ENCODE results near the gene CTNND1. TPM values are rescaled to one million over a fixed set of nuclear protein-coding genes. Genes with fewer than 3 reads are reported as not detected.

Gene CTNND1
- total RNA-seq, 2 experiments from 2014 or later = 5.1 to 5.3 TPM

- H3K4me2 ChIP-seq (ENCODE audit: low read length) = no peak overlapping the region
- H3K9me3 ChIP-seq (ENCODE audit: low read length) = no peaks in the 10 kb centered on the region
- no peak overlapping the region for H2AFZ ChIP-seq (ENCODE audit: low read length)
- H3K4me3 ChIP-seq (ENCODE audit: low read depth, low read length, poor library complexity, severe bottlenecking) = no peak overlapping the region
- no peak for DNase-seq (ENCODE audit: low spot score)
- H3K27ac ChIP-seq (ENCODE audit: low read depth, low read length, poor library complexity, severe bottlenecking) = no peak overlapping the region
- no TSS peak for BruUV-seq (replicated peaks)
- H3K36me3 ChIP-seq (ENCODE audit: insufficient read depth, low read length) = no peaks in the 10 kb centered on the region
- H3K9me2 ChIP-seq (ENCODE audit: insufficient read depth, low read length) = no peaks in the 10 kb centered on the region
- POLR2A ChIA-PET = interaction anchor here (1.1 to 1.5 kb wide), 3 partner anchors 8 to 15 kb away, joined by 3 to 10 read pairs (median 4); no protein-coding TSS in a partner anchor
- intact Hi-C loops (cut with micrococcal nuclease; ENCODE audit: unreplicated experiment) = no loop called here
- CTCF ChIA-PET (ENCODE audit: unreplicated experiment) = no interaction called here
- no peaks in the 10 kb centered on the region; the same call in 1 of the 2 replicates for H4K20me1 ChIP-seq (ENCODE audit: insufficient read depth, low read length)
- no peaks in the 10 kb centered on the region for H3K79me2 ChIP-seq (ENCODE audit: insufficient read depth, low read depth, low read length)
- no peak for TF ChIP-seq CTCF (conservative IDR thresholded peaks at IDR 0.05; ENCODE audit: low read length)
- TF ChIP-seq EZH2phosphoT487 (IDR thresholded peaks at IDR 0.05; ENCODE audit: borderline replicate concordance, low read depth, low read length) = no peak
- H3K4me1 ChIP-seq (ENCODE audit: insufficient read depth, low read length, poor library complexity, severe bottlenecking) = no peaks in the 10 kb centered on the region
Measured at GRCh38 chr11:57778318-57779037, 16.9 kb downstream of the CTNND1 start.

- POLR2A ChIA-PET = interaction anchor here (0.6 to 2.1 kb wide), 3 partner anchors 9 to 31 kb away, joined by 4 to 11 read pairs (median 7); no protein-coding TSS in a partner anchor
- H3K4me1 ChIP-seq (ENCODE audit: insufficient read depth, low read length, poor library complexity, severe bottlenecking) = no peaks in the 10 kb centered on the region
- no peak overlapping the region for H3K27ac ChIP-seq (ENCODE audit: low read depth, low read length, poor library complexity, severe bottlenecking)
- H2AFZ ChIP-seq (ENCODE audit: low read length) = no peak overlapping the region
- H3K4me3 ChIP-seq (ENCODE audit: low read depth, low read length, poor library complexity, severe bottlenecking) = no peak overlapping the region
- H3K36me3 ChIP-seq (ENCODE audit: insufficient read depth, low read length) = no peaks in the 10 kb centered on the region
- DNase-seq (ENCODE audit: low spot score) = no peak
- H3K9me3 ChIP-seq (ENCODE audit: low read length) = no peaks in the 10 kb centered on the region
- intact Hi-C loops (cut with micrococcal nuclease; ENCODE audit: unreplicated experiment) = no loop called here
- no peaks in the 10 kb centered on the region for H4K20me1 ChIP-seq (ENCODE audit: insufficient read depth, low read length)
- TF ChIP-seq EZH2phosphoT487 (IDR thresholded peaks at IDR 0.05; ENCODE audit: borderline replicate concordance, low read depth, low read length) (no peak), CTCF (conservative IDR thresholded peaks at IDR 0.05; ENCODE audit: low read length) (no peak)
- CTCF ChIA-PET (ENCODE audit: unreplicated experiment) = no interaction called here
- no peak overlapping the region for H3K4me2 ChIP-seq (ENCODE audit: low read length)
- no TSS peak for BruUV-seq (replicated peaks)
- H3K9me2 ChIP-seq (ENCODE audit: insufficient read depth, low read length) = no peaks in the 10 kb centered on the region
- H3K79me2 ChIP-seq (ENCODE audit: insufficient read depth, low read depth, low read length) = no peaks in the 10 kb centered on the region
Measured at GRCh38 chr11:57779276-57779675, 17.7 kb downstream of the CTNND1 start.

GRCh38 chr11:57781529-57781943 is 19.9 kb downstream of the CTNND1 start:
- ChIA-PET CTCF (ENCODE audit: unreplicated experiment) (no interaction called here), POLR2A (interaction anchor here (2.1 kb wide), 1 partner anchor 18 kb away, joined by 11 read pairs; no protein-coding TSS in a partner anchor)
- H3K9me2 ChIP-seq (ENCODE audit: insufficient read depth, low read length) = no peaks in the 10 kb centered on the region
- H3K9me3 ChIP-seq (ENCODE audit: low read length) = no peaks in the 10 kb centered on the region
- no peaks in the 10 kb centered on the region for H3K36me3 ChIP-seq (ENCODE audit: insufficient read depth, low read length)
- no peak overlapping the region for H3K27ac ChIP-seq (ENCODE audit: low read depth, low read length, poor library complexity, severe bottlenecking)
- H3K4me1 ChIP-seq (ENCODE audit: insufficient read depth, low read length, poor library complexity, severe bottlenecking) = no peaks in the 10 kb centered on the region
- no peak for TF ChIP-seq CTCF (conservative IDR thresholded peaks at IDR 0.05; ENCODE audit: low read length)
- TF ChIP-seq EZH2phosphoT487 (IDR thresholded peaks at IDR 0.05; ENCODE audit: borderline replicate concordance, low read depth, low read length) = no peak
- no peak overlapping the region for H3K4me2 ChIP-seq (ENCODE audit: low read length)
- intact Hi-C loops (cut with micrococcal nuclease; ENCODE audit: unreplicated experiment) = no loop called here
- no peaks in the 10 kb centered on the region for H4K20me1 ChIP-seq (ENCODE audit: insufficient read depth, low read length)
- H3K4me3 ChIP-seq (ENCODE audit: low read depth, low read length, poor library complexity, severe bottlenecking) = no peak overlapping the region
- BruUV-seq (replicated peaks) = no TSS peak
- no peaks in the 10 kb centered on the region for H3K79me2 ChIP-seq (ENCODE audit: insufficient read depth, low read depth, low read length)
- H2AFZ ChIP-seq (ENCODE audit: low read length) = no peak overlapping the region
- DNase-seq (ENCODE audit: low spot score) = no peak
